ENCODE results near the gene TAF1B. TPM values are rescaled to one million over a fixed set of nuclear protein-coding genes. Genes with fewer than 3 reads are reported as not detected.

Gene TAF1B
- total and polyA plus RNA-seq, 10 of the 15 experiments (the other 5 are each of a cell fraction or from before 2014, with no cell fraction given), result 8.1 to 18.3 (median 12.4) TPM

GRCh38 chr2:9967053-9967775 is 123.9 kb downstream of the TAF1B start (continued):
- TF ChIP-seq ESRRA (IDR thresholded peaks at IDR 0.05; ENCODE audit: low read length) (no peak), JUNB (IDR thresholded peaks at IDR 0.05) (no peak), CBFB (IDR thresholded peaks at IDR 0.05; ENCODE audit: low read depth) (no peak), NFIC (IDR thresholded peaks at IDR 0.05; ENCODE audit: low read depth, low read length) (no peak), SPI1 (IDR thresholded peaks at IDR 0.05; ENCODE audit: borderline replicate concordance, insufficient read depth, low read depth, low read length) (peak; percentile 98), MTA2 (IDR thresholded peaks at IDR 0.05; ENCODE audit: low read depth) (peak; percentile 100), MYC (IDR thresholded peaks at IDR 0.05; ENCODE audit: insufficient read depth, insufficient read length, insufficient replicate concordance, low read length, severe bottlenecking) (no peak), SUPT20H (IDR thresholded peaks at IDR 0.05; ENCODE audit: borderline replicate concordance, control insufficient read depth, low read depth, low read length) (no peak), YBX1 (IDR thresholded peaks at IDR 0.05) (no peak), MXI1 (IDR thresholded peaks at IDR 0.05; ENCODE audit: low read depth, low read length) (no peak), ASH2L (IDR thresholded peaks at IDR 0.05; ENCODE audit: borderline replicate concordance, low read depth) (no peak), MTA3 (IDR thresholded peaks at IDR 0.05; ENCODE audit: borderline replicate concordance, low read length) (no peak), NFYB (IDR thresholded peaks at IDR 0.05; ENCODE audit: insufficient read depth, low read depth, low read length) (no peak), ZZZ3 (IDR thresholded peaks at IDR 0.05; ENCODE audit: control insufficient read depth, insufficient read length, low read depth) (no peak), RELA (IDR thresholded peaks at IDR 0.05; ENCODE audit: borderline replicate concordance, partially characterized antibody) (no peak), SIX5 (IDR thresholded peaks at IDR 0.05; ENCODE audit: low read depth, low read length, severe bottlenecking) (no peak), CHD2 (IDR thresholded peaks at IDR 0.05; ENCODE audit: borderline replicate concordance, low read depth, low read length) (no peak; the same call in 1 of the 2 replicates), ZNF622 (IDR thresholded peaks at IDR 0.05) (no peak)
- TF ChIP-seq, protein P1, sequence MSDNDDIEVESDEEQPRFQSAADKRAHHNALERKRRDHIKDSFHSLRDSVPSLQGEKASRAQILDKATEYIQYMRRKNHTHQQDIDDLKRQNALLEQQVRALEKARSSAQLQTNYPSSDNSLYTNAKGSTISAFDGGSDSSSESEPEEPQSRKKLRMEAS (IDR thresholded peaks at IDR 0.05; ENCODE audit: low read depth, low read length), result no peak
- TF ChIP-seq, protein P2, sequence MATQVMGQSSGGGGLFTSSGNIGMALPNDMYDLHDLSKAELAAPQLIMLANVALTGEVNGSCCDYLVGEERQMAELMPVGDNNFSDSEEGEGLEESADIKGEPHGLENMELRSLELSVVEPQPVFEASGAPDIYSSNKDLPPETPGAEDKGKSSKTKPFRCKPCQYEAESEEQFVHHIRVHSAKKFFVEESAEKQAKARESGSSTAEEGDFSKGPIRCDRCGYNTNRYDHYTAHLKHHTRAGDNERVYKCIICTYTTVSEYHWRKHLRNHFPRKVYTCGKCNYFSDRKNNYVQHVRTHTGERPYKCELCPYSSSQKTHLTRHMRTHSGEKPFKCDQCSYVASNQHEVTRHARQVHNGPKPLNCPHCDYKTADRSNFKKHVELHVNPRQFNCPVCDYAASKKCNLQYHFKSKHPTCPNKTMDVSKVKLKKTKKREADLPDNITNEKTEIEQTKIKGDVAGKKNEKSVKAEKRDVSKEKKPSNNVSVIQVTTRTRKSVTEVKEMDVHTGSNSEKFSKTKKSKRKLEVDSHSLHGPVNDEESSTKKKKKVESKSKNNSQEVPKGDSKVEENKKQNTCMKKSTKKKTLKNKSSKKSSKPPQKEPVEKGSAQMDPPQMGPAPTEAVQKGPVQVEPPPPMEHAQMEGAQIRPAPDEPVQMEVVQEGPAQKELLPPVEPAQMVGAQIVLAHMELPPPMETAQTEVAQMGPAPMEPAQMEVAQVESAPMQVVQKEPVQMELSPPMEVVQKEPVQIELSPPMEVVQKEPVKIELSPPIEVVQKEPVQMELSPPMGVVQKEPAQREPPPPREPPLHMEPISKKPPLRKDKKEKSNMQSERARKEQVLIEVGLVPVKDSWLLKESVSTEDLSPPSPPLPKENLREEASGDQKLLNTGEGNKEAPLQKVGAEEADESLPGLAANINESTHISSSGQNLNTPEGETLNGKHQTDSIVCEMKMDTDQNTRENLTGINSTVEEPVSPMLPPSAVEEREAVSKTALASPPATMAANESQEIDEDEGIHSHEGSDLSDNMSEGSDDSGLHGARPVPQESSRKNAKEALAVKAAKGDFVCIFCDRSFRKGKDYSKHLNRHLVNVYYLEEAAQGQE (IDR thresholded peaks at IDR 0.05; ENCODE audit: low read depth, low read length), result no peak
- TF ChIP-seq, protein P3, sequence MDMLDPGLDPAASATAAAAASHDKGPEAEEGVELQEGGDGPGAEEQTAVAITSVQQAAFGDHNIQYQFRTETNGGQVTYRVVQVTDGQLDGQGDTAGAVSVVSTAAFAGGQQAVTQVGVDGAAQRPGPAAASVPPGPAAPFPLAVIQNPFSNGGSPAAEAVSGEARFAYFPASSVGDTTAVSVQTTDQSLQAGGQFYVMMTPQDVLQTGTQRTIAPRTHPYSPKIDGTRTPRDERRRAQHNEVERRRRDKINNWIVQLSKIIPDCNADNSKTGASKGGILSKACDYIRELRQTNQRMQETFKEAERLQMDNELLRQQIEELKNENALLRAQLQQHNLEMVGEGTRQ (IDR thresholded peaks at IDR 0.05; ENCODE audit: borderline replicate concordance, low read depth, low read length), result no peak

All from GM12878 (cell line).